ENCODE results near the gene PSD. TPM values are rescaled to one million over a fixed set of nuclear protein-coding genes. Genes with fewer than 3 reads are reported as not detected.

The PSD gene
- total RNA-seq, 1 experiment from 2014 or later, result 3.4 TPM

DNA sequence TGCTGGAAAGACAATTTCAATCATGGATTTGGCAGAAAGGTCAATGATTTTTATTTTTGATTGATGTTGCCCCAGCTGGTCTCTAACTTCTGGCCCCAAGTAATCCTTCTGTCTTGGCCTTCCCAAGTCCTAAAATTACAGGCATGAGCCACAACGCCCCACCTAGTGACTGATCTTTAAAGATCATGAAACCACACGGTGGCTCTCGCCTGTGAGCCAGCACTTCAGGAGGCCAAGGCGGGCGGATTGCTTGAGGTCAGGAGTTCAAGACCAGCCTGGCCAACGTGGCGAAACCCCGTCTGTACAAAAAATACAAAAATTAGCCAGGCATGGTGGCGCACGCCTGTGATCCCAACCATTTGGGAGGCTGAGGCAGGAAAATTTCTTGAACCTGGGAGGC lies 45.4 kb upstream of the PSD start:
- no peak overlapping the region for H3K4ac ChIP-seq (ENCODE audit: low read depth, low read length)
- H3K14ac ChIP-seq (ENCODE audit: insufficient read depth, low read length), result no peak overlapping the region
- no peaks in the 10 kb centered on the region for H3K27me3 ChIP-seq (ENCODE audit: insufficient read depth, low read length)
- no peak overlapping the region for H2BK12ac ChIP-seq (ENCODE audit: insufficient read length, low read depth, low read length)
- H3K9me3 Mint-ChIP-seq, result no peaks in the 10 kb centered on the region
- no peak for DNase-seq
- H3K23me2 ChIP-seq (ENCODE audit: insufficient read length, low read depth, low read length, poor library complexity, severe bottlenecking), result peaks cover 10% of the 10 kb centered on the region
- no peak overlapping the region for H3T11ph ChIP-seq (ENCODE audit: low read length)
- no peak overlapping the region for H4K91ac ChIP-seq (ENCODE audit: insufficient read length, low read depth, low read length)
- no peak overlapping the region for H3K27ac Mint-ChIP-seq
- no CpG with 5 or more reads among the region's 10 CpGs for WGBS (ENCODE audit: extremely low coverage, insufficient read length, low lambda C conversion rate)
- H3K27ac ChIP-seq (ENCODE audit: insufficient read length, low read depth, low read length), result no peak overlapping the region
- no peak overlapping the region for H2AFZ ChIP-seq (ENCODE audit: low read length)
- no peak overlapping the region for H2AK5ac ChIP-seq (ENCODE audit: insufficient read length, low read length)
- peak overlapping the region in 1 of 2 experiments; percentile 95; a peak in 1 of 5 replicates for H3K4me3 Mint-ChIP-seq
- TF ChIP-seq, protein P1, sequence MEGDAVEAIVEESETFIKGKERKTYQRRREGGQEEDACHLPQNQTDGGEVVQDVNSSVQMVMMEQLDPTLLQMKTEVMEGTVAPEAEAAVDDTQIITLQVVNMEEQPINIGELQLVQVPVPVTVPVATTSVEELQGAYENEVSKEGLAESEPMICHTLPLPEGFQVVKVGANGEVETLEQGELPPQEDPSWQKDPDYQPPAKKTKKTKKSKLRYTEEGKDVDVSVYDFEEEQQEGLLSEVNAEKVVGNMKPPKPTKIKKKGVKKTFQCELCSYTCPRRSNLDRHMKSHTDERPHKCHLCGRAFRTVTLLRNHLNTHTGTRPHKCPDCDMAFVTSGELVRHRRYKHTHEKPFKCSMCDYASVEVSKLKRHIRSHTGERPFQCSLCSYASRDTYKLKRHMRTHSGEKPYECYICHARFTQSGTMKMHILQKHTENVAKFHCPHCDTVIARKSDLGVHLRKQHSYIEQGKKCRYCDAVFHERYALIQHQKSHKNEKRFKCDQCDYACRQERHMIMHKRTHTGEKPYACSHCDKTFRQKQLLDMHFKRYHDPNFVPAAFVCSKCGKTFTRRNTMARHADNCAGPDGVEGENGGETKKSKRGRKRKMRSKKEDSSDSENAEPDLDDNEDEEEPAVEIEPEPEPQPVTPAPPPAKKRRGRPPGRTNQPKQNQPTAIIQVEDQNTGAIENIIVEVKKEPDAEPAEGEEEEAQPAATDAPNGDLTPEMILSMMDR (conservative IDR thresholded peaks at IDR 0.05), result no peak
- peaks cover 16% of the 10 kb centered on the region for H3K27me3 Mint-ChIP-seq (ENCODE audit: low read depth)
- H3K23ac ChIP-seq (ENCODE audit: insufficient read length, low read depth, low read length), result no peak overlapping the region
- H3K4me1 Mint-ChIP-seq, result peaks cover 41 to 46% of the 10 kb centered on the region in 2 experiments
- peaks cover 0 to 4% (median 0%) of the 10 kb centered on the region in 3 experiments; a peak in 4 of 7 replicates for H3K36me3 Mint-ChIP-seq (ENCODE audit: insufficient read depth in 1 of 3, low read depth in 3 of 3)
- no peaks in the 10 kb centered on the region for H4K20me1 ChIP-seq (ENCODE audit: control insufficient read depth, insufficient read depth, insufficient read length)
- no peaks in the 10 kb centered on the region for H3K79me1 ChIP-seq (ENCODE audit: insufficient read depth, low read depth, low read length, poor library complexity, severe bottlenecking)
- H2BK120ac ChIP-seq (ENCODE audit: low read depth, low read length, poor library complexity, severe bottlenecking), result no peak overlapping the region
- no peak overlapping the region for H3K9ac ChIP-seq (ENCODE audit: extremely low read depth, insufficient read length, low read length)
- no peak overlapping the region for H3K18ac ChIP-seq (ENCODE audit: insufficient read length, low read depth, low read length)
- H2BK15ac ChIP-seq (ENCODE audit: low read depth, low read length), result no peak overlapping the region
- H2BK5ac ChIP-seq (ENCODE audit: insufficient read length, low read length), result no peak overlapping the region
- peak overlapping the region; percentile 83 for H3K4me2 ChIP-seq (ENCODE audit: insufficient read depth, insufficient read length, low read length)
- H3K9me3 ChIP-seq (ENCODE audit: control insufficient read depth, low read depth, low read length), result no peaks in the 10 kb centered on the region
- no peak overlapping the region for H3K56ac ChIP-seq (ENCODE audit: insufficient read length, low read depth, low read length)
- H4K8ac ChIP-seq (replicated peaks; ENCODE audit: insufficient read length, low read depth, low read length), result no peak overlapping the region
- H3K79me2 ChIP-seq (ENCODE audit: insufficient read depth, low read length), result no peaks in the 10 kb centered on the region
- peaks cover 3% of the 10 kb centered on the region for H3K4me1 ChIP-seq (ENCODE audit: insufficient read depth, low read length)
- H4K5ac ChIP-seq (ENCODE audit: insufficient read length, low read depth, low read length), result no peak overlapping the region
- H2BK20ac ChIP-seq (ENCODE audit: low read depth, low read length, poor library complexity, severe bottlenecking), result no peak overlapping the region

All from H9 (cell line).